Activated CD8-positive, alpha-beta memory T cell treated with anti-CD3 and anti-CD28 coated beads for 1 hour (primary cell): ENCODE measurements around the gene CACNA1D.

Experiments
- DNase-seq, 2 donors: peaks; one replicate each; pipeline ENCODE4 v3.0.0-alpha.2; 2020; ENCODE audit warnings: low read depth in 1 of 2; ENCODE audit errors: extremely low read depth in 1 of 2

CACNA1D gene

GRCh38 chr3:53802256-53802880 lies 308.0 kb downstream of the CACNA1D start:
- no peak for DNase-seq

GRCh38 chr3:53803124-53803815 lies 308.9 kb downstream of the CACNA1D start:
- no peak for DNase-seq

- no peak for DNase-seq
These were observed 309.6 kb downstream of the CACNA1D start for GRCh38 chr3:53803816-53804695.

- DNase-seq: no peak
These were observed 310.5 kb downstream of the CACNA1D start for GRCh38 chr3:53804697-53805462.

GRCh38 chr3:53805463-53806159 lies 311.2 kb downstream of the CACNA1D start:
- DNase-seq: no peak

- no peak for DNase-seq
These were observed 312.0 kb downstream of the CACNA1D start for GRCh38 chr3:53806182-53807116.

- no peak for DNase-seq
These were observed 312.9 kb downstream of the CACNA1D start for GRCh38 chr3:53807117-53807810.

- DNase-seq: no peak
These were observed 314.1 kb downstream of the CACNA1D start for GRCh38 chr3:53808496-53808895.

GRCh38 chr3:53809267-53809666 lies 314.9 kb downstream of the CACNA1D start:
- no peak for DNase-seq

GRCh38 chr3:53809764-53810400 lies 315.5 kb downstream of the CACNA1D start:
- DNase-seq: no peak

- DNase-seq: no peak
These were observed 316.9 kb downstream of the CACNA1D start for GRCh38 chr3:53811143-53811927.

- DNase-seq: no peak
These were observed 318.0 kb downstream of the CACNA1D start for GRCh38 chr3:53812434-53812833.

GRCh38 chr3:53813229-53813628 lies 318.8 kb downstream of the CACNA1D start:
- no peak for DNase-seq

GRCh38 chr3:53813876-53814275 lies 319.5 kb downstream of the CACNA1D start:
- DNase-seq: no peak

GRCh38 chr3:53815067-53815466 lies 320.7 kb downstream of the CACNA1D start:
- no peak for DNase-seq

- DNase-seq: no peak
These were observed 321.2 kb downstream of the CACNA1D start for GRCh38 chr3:53815651-53816050.

- no peak for DNase-seq
These were observed 322.0 kb downstream of the CACNA1D start for GRCh38 chr3:53816425-53816824.
